Measurements from ENCODE around the gene NEMP1. TPM values are rescaled to one million over a fixed set of nuclear protein-coding genes. Genes with fewer than 3 reads are reported as not detected.
A peak's percentile ranks its signal among the peaks of the same experiment; 100 is the strongest.

The NEMP1 gene
- total and polyA plus RNA-seq, 9 donors, result 14.3 to 21.3 (median 16.1) TPM

- H3K27me3 ChIP-seq (ENCODE audit: control insufficient read depth, insufficient read depth, low read length), result peaks cover 31% of the 10 kb centered on the region
- H3K27ac ChIP-seq (ENCODE audit: low read length), result no peak overlapping the region
- H3K36me3 ChIP-seq (ENCODE audit: control insufficient read depth, insufficient read depth, low read length), result no peaks in the 10 kb centered on the region
- WGBS (ENCODE audit: insufficient coverage), result 40% methylated on average over 2 of the region's 12 CpGs
- H3K9me3 ChIP-seq (replicated peaks; ENCODE audit: control insufficient read depth, low read depth, low read length), result no peaks in the 10 kb centered on the region
- H3K4me1 ChIP-seq (ENCODE audit: control insufficient read depth, insufficient read depth, low read length), result peaks cover 5% of the 10 kb centered on the region
- H3K4me3 ChIP-seq (ENCODE audit: low read length), result no peak overlapping the region
- DNase-seq, result no peak
Observed at GRCh38 chr12:57011438-57012424, 66.9 kb downstream of the NEMP1 start.

GRCh38 chr12:57010627-57011247 lies 67.9 kb downstream of the NEMP1 start:
- H3K27ac ChIP-seq (ENCODE audit: low read length), result no peak overlapping the region
- no peak overlapping the region for H3K4me3 ChIP-seq (ENCODE audit: low read length)
- H3K9me3 ChIP-seq (replicated peaks; ENCODE audit: control insufficient read depth, low read depth, low read length), result no peaks in the 10 kb centered on the region
- peaks cover 10% of the 10 kb centered on the region for H3K4me1 ChIP-seq (ENCODE audit: control insufficient read depth, insufficient read depth, low read length)
- no CpG with 5 or more reads among the region's 4 CpGs for WGBS (ENCODE audit: insufficient coverage)
- peaks cover 24% of the 10 kb centered on the region for H3K27me3 ChIP-seq (ENCODE audit: control insufficient read depth, insufficient read depth, low read length)
- DNase-seq, result no peak
- no peaks in the 10 kb centered on the region for H3K36me3 ChIP-seq (ENCODE audit: control insufficient read depth, insufficient read depth, low read length)

GRCh38 chr12:57009949-57010626 lies 68.5 kb downstream of the NEMP1 start:
- Histone ChIP-seq H3K4me1 (ENCODE audit: control insufficient read depth, insufficient read depth, low read length) (peaks cover 12% of the 10 kb centered on the region), H3K4me3 (ENCODE audit: low read length) (no peak overlapping the region), H3K36me3 (ENCODE audit: control insufficient read depth, insufficient read depth, low read length) (no peaks in the 10 kb centered on the region), H3K27me3 (ENCODE audit: control insufficient read depth, insufficient read depth, low read length) (peaks cover 21% of the 10 kb centered on the region), H3K9me3 (replicated peaks; ENCODE audit: control insufficient read depth, low read depth, low read length) (no peaks in the 10 kb centered on the region), H3K27ac (ENCODE audit: low read length) (no peak overlapping the region)
- 100% methylated on average over 1 of the region's 5 CpGs for WGBS (ENCODE audit: insufficient coverage)
- no peak for DNase-seq

- H3K4me3 ChIP-seq (ENCODE audit: low read length), result no peak overlapping the region
- peaks cover 6% of the 10 kb centered on the region for H3K27me3 ChIP-seq (ENCODE audit: control insufficient read depth, insufficient read depth, low read length)
- no peaks in the 10 kb centered on the region for H3K9me3 ChIP-seq (replicated peaks; ENCODE audit: control insufficient read depth, low read depth, low read length)
Observed at GRCh38 chr12:57008178-57008577, 70.4 kb downstream of the NEMP1 start.

GRCh38 chr12:57006809-57007475 lies 71.6 kb downstream of the NEMP1 start:
- WGBS (ENCODE audit: insufficient coverage), result 70% methylated on average over 6 of the region's 10 CpGs

More at GRCh38 chr12:57008178-57008577, 70.4 kb downstream of the NEMP1 start:
- H3K4me1 ChIP-seq (ENCODE audit: control insufficient read depth, insufficient read depth, low read length), result peaks cover 12% of the 10 kb centered on the region
- DNase-seq, result peak; percentile 79
- no peak overlapping the region for H3K27ac ChIP-seq (ENCODE audit: low read length)
- peaks cover 18% of the 10 kb centered on the region for H3K36me3 ChIP-seq (ENCODE audit: control insufficient read depth, insufficient read depth, low read length)

GRCh38 chr12:57005980-57006808 lies 72.4 kb downstream of the NEMP1 start, which contains the start of gene ZBTB39:
ZBTB39 (minus strand) TSS chr12:57006546; CDS start chr12:57004917, 1,629 bp downstream.
- Histone ChIP-seq H3K4me1 (ENCODE audit: control insufficient read depth, insufficient read depth, low read length) (peaks cover 14% of the 10 kb centered on the region), H3K27ac (ENCODE audit: low read length) (peak within 1 kb of the TSS; percentile 48), H3K9me3 (replicated peaks; ENCODE audit: control insufficient read depth, low read depth, low read length) (no peaks in the 10 kb centered on the region), H3K4me3 (ENCODE audit: low read length) (peak within 1 kb of the TSS; percentile 84), H3K36me3 (ENCODE audit: control insufficient read depth, insufficient read depth, low read length) (peaks cover 37% of the 10 kb centered on the region), H3K27me3 (ENCODE audit: control insufficient read depth, insufficient read depth, low read length) (no peaks in the 10 kb centered on the region)
- DNase-seq, result peak; percentile 79
- WGBS (ENCODE audit: insufficient coverage), result under 1% methylated on average over 64 of the region's 94 CpGs

More at GRCh38 chr12:57006809-57007475, 71.6 kb downstream of the NEMP1 start:
- Histone ChIP-seq H3K4me1 (ENCODE audit: control insufficient read depth, insufficient read depth, low read length) (peaks cover 12% of the 10 kb centered on the region), H3K9me3 (replicated peaks; ENCODE audit: control insufficient read depth, low read depth, low read length) (no peaks in the 10 kb centered on the region), H3K4me3 (ENCODE audit: low read length) (peak overlapping the region; percentile 44), H3K27me3 (ENCODE audit: control insufficient read depth, insufficient read depth, low read length) (no peaks in the 10 kb centered on the region), H3K27ac (ENCODE audit: low read length) (no peak overlapping the region), H3K36me3 (ENCODE audit: control insufficient read depth, insufficient read depth, low read length) (peaks cover 30% of the 10 kb centered on the region)
- DNase-seq, result no peak

Other genes with a start within 250 kb of the NEMP1 start
- 0.22 TPM for gene SDR9C7, start 144.4 kb downstream of the NEMP1 start, total RNA-seq
- gene SDR9C7, start 144.4 kb downstream of the NEMP1 start, polyA plus RNA-seq (ENCODE audit: insufficient read depth in 1 of 8, insufficient read length in 8 of 8, low replicate concordance in 1 of 8), result under 1 TPM; 0.17 to 0.59 (median 0.24) TPM
- 0.27 TPM for gene RDH16, start 121.2 kb downstream of the NEMP1 start, total RNA-seq
- gene RDH16, start 121.2 kb downstream of the NEMP1 start, polyA plus RNA-seq (ENCODE audit: insufficient read depth in 1 of 8, insufficient read length in 8 of 8, low replicate concordance in 1 of 8), result under 1 TPM; 0.12 to 0.50 (median 0.24) TPM
- 5.0 TPM for gene ZBTB39, start 72.2 kb downstream of the NEMP1 start, total RNA-seq
- gene ZBTB39, start 72.2 kb downstream of the NEMP1 start, polyA plus RNA-seq (ENCODE audit: insufficient read depth in 1 of 8, insufficient read length in 8 of 8, low replicate concordance in 1 of 8), result 1 to 10 TPM; 4.3 to 7.0 (median 5.8) TPM
- gene TAC3, start 62.3 kb downstream of the NEMP1 start, total RNA-seq, result 0.09 TPM
- under 1 TPM in 2 of 8 donors, not detected in 6; 0.39 to 0.71 TPM for gene TAC3, start 62.3 kb downstream of the NEMP1 start, polyA plus RNA-seq (ENCODE audit: insufficient read depth in 1 of 8, insufficient read length in 8 of 8, low replicate concordance in 1 of 8)
- 0.18 TPM for gene MYO1A, start 28.7 kb downstream of the NEMP1 start, total RNA-seq
- 10 to 100 TPM in 1 of 8 donors, 1 to 10 TPM in 1, under 1 TPM in 6; 0.05 to 11.0 (median 0.21) TPM for gene MYO1A, start 28.7 kb downstream of the NEMP1 start, polyA plus RNA-seq (ENCODE audit: insufficient read depth in 1 of 8, insufficient read length in 8 of 8, low replicate concordance in 1 of 8)
- gene NAB2, start 10.3 kb upstream of the NEMP1 start, total RNA-seq, result 34.8 TPM
- gene NAB2, start 10.3 kb upstream of the NEMP1 start, polyA plus RNA-seq (ENCODE audit: insufficient read depth in 1 of 8, insufficient read length in 8 of 8, low replicate concordance in 1 of 8), result 10 to 100 TPM; 30.6 to 42.8 (median 35.2) TPM
- gene STAT6, start 32.6 kb upstream of the NEMP1 start, total RNA-seq, result 26.9 TPM
- gene STAT6, start 32.6 kb upstream of the NEMP1 start, polyA plus RNA-seq (ENCODE audit: insufficient read depth in 1 of 8, insufficient read length in 8 of 8, low replicate concordance in 1 of 8), result 10 to 100 TPM; 32.6 to 56.3 (median 37.1) TPM
- 82.7 TPM for gene LRP1, start 49.7 kb upstream of the NEMP1 start, total RNA-seq
- 100 to 1,000 TPM in 7 of 8 donors, 10 to 100 TPM in 1; 98.3 to 231 (median 160) TPM for gene LRP1, start 49.7 kb upstream of the NEMP1 start, polyA plus RNA-seq (ENCODE audit: insufficient read depth in 1 of 8, insufficient read length in 8 of 8, low replicate concordance in 1 of 8)
- 0.66 TPM for gene LRP1-AS, start 68.8 kb upstream of the NEMP1 start, total RNA-seq
- 1 to 10 TPM in 2 of 8 donors, under 1 TPM in 4, not detected in 2; 0.45 to 1.7 (median 0.85) TPM for gene LRP1-AS, start 68.8 kb upstream of the NEMP1 start, polyA plus RNA-seq (ENCODE audit: insufficient read depth in 1 of 8, insufficient read length in 8 of 8, low replicate concordance in 1 of 8)
- gene NXPH4, start 138.0 kb upstream of the NEMP1 start, total RNA-seq, result 1.2 TPM
- 1 to 10 TPM; 3.2 to 5.6 (median 3.9) TPM for gene NXPH4, start 138.0 kb upstream of the NEMP1 start, polyA plus RNA-seq (ENCODE audit: insufficient read depth in 1 of 8, insufficient read length in 8 of 8, low replicate concordance in 1 of 8)
- gene SHMT2, start 150.9 kb upstream of the NEMP1 start, total RNA-seq, result 53.4 TPM
- gene SHMT2, start 150.9 kb upstream of the NEMP1 start, polyA plus RNA-seq (ENCODE audit: insufficient read depth in 1 of 8, insufficient read length in 8 of 8, low replicate concordance in 1 of 8), result 10 to 100 TPM; 59.9 to 82.2 (median 71.8) TPM
- gene STAC3, start 172.4 kb upstream of the NEMP1 start, total RNA-seq, result 202 TPM
- gene STAC3, start 172.4 kb upstream of the NEMP1 start, polyA plus RNA-seq (ENCODE audit: insufficient read depth in 1 of 8, insufficient read length in 8 of 8, low replicate concordance in 1 of 8), result 100 to 1,000 TPM; 308 to 499 (median 427) TPM